HG03159 (cell line): Measurements from ENCODE around the gene ACOT8.
"Not testable (repeated sequence)": the region's sequence is repeated elsewhere in the genome, so short reads cannot be mapped to it uniquely, and the experiment has no call there.

Experiments used
- ATAC-seq: cut with Tn5 transposase; IDR thresholded peaks from one replicate; pipeline ENCODE4 v1.9.1; 2021; ENCODE audit warnings: mild to moderate bottlenecking, moderate library complexity; ENCODE audit not compliant: unreplicated experiment

The ACOT8 gene

DNA sequence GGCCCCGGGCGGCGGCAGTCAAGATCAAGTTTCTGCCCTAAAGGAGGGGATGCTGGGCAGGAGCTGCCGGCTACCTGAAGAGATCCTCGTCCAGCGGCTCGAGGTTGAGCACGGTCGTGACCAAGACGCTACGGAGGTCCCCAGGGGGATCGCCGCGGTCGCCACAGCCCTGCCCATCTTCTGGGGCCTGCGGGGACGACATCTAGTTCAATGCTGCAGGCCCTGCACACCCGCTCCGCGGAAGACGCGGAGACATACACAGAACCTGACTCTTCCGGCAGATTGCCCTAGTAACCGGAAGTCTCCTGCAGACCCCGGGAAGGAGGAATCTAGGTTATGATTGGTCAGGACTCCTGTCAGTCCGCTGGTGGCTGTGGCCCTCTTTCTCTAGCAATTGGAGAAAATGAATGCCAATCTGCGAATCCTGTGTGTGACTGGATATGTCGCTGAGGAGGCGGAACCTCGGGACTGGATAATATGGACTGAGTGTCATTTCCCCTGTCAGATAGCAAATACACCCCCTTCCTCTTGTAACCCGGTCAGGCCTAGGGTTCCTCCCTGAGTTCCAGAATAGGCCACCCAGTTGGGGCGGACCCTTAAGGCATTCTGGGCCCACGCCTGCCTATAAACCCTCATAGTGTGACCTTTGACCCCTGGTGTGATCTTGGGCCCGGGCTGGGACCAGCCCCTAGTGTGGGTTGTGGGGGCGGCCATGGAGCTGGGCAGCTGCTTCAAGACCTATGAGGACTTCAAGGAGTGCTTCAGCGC, at the start of gene ACOT8, which contains the start of gene ZSWIM3:
Gene ACOT8 (minus strand): TSS at position 279 of the 768 bp plus-strand sequence. CDS start 77 bp downstream, at position 202.
Gene ZSWIM3 (plus strand): TSS at position 501 of the 768 bp plus-strand sequence. CDS start 212 bp downstream, at position 713.
- peak; percentile 95 for ATAC-seq

DNA sequence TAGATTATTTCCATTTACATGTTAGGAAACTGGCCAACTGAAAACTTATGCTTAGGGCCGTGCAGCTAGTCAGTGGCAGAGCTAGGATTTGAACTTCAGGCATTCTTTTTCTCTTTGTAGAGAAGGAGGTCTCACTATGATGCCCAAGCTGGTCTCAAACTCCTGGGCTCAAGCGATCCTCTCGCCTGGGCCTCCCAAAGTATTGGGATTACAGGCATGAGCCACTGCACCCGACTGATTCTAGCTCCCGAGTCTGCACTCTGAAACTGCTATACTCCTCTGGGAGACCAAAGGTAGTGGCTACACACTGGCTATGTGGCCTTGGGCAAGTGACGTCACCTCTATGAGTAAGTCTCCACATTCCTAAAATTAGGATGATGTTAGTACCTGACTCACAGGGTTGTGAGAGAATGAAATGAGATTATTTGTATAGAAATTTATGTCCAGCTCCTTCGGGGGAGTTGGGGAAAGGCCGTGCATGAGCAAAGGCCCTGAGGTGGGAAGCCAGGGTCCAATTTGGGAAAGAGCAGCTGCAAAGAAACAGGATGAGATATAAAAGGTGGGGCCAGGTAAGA, 48.4 kb upstream of the ACOT8 start:
- no peak for ATAC-seq

DNA sequence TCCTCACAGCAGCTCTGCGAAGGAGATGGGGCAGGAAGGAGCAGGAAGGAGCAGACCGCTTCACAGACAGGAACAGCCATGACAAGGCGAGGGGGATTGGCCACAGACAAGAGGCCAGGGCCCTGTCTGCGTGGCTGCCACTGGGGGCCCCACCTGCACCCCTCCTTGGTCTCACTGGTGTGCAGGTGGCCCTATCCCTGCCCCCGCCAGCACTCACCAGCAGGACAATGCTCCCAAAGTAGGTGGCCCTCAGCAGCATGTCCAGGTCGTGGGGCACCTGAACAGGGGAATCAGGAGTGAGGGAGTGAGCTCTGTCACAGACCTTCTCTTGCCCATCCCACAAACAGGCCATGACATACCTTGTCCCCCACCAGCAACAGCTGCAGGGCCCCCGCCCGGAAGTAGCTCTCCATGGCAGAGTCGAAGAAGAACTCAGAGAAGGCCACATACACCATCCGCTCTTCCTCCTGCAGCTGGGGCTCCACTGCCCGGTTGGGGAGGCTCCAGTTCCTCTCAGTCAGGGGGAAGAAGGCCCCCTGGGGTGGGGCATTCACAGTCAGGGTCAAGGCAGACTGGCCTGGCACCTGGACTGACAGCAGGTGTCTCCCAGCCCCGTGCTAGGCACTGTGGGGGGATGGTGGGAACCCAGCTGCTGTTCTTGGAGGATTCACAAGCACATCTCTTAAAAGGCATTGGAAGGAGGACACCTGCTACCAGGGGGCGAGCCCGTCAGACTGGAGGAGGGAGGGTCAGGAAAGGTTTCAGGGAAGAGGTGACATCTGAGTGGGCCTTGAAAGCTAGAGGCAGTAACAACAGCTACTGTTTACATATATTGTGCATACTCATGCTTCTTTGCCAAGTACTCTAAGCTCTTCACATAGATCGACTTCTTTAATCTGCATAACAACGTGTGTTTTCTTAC, 47.7 kb upstream of the ACOT8 start:
- ATAC-seq = no peak

GRCh38 chr20:45902199-45902701, 45.1 kb upstream of the ACOT8 start:
- no peak for ATAC-seq

- ATAC-seq = not testable (repeated sequence)
Observed at GRCh38 chr20:45901332-45901731, 44.1 kb upstream of the ACOT8 start.

- ATAC-seq = no peak
Observed at GRCh38 chr20:45899046-45899835, 42.0 kb upstream of the ACOT8 start.

DNA sequence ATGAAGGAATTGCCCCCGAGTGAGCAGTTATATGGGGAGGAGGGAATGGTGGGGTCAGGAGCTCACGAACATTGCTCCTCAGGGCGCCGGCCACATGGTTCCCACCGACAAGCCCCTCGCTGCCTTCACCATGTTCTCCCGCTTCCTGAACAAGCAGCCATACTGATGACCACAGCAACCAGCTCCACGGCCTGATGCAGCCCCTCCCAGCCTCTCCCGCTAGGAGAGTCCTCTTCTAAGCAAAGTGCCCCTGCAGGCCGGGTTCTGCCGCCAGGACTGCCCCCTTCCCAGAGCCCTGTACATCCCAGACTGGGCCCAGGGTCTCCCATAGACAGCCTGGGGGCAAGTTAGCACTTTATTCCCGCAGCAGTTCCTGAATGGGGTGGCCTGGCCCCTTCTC, 41.1 kb upstream of the ACOT8 start:
- ATAC-seq = no peak

DNA sequence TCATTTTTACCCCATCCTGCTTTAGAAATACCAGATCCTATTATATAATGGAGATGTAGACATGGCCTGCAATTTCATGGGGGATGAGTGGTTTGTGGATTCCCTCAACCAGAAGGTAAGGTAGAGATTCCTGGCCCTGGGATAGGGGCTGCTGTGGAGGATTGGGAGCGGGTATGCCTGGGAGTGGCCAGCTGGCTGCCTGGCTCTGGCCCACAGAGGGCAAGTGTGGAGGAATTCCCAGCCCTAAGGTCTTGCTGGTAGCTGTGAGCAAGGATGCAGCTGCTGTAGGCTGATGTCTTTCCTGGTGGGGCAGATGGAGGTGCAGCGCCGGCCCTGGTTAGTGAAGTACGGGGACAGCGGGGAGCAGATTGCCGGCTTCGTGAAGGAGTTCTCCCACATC, 40.5 kb upstream of the ACOT8 start:
- no peak for ATAC-seq

DNA sequence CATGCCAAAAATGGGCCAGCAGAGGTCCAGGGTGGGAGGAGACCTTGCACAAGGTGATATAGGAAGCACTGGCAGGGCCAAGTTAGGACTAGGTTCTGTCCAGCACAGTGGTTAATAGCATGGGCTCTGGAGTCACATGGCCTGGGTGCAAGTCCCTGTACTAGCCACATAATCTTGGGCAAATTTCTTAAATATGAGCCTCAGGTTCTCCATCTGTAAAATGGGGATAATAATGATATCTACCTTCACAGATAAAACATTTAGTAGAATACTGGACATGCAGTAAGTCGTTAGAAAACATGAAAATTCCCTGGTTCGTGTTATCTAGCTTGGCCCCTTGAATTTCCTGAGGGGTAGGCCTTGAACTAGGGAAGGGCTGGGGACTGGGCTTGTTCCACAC, 40.1 kb upstream of the ACOT8 start:
- ATAC-seq = no peak

DNA sequence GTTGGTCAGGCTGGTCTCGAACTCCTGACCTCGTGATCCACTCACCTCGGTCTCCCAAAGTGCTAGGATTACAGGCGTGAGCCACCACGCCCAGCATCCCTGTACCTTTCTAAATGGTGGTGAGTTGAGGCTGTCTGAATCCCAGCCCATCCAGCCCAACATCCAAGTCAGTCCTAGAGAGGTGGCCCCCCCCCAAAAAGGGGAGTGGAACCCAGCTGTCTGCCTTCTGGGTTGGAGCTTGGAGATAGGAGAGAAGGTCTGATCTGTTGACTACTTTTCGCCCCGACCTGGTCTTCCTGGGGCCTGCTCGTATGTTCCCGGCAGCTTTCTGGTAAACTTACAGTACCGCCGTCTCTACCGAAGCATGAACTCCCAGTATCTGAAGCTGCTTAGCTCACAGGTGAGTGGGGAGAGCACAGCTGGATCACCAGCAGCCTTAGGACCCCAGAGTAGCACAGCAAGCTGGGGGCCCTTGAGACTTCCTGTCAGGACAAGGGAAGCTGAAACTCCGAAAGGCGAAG, 39.5 kb upstream of the ACOT8 start:
- ATAC-seq = no peak

GRCh38 chr20:45894797-45895196, 37.6 kb upstream of the ACOT8 start:
- ATAC-seq = no peak

DNA sequence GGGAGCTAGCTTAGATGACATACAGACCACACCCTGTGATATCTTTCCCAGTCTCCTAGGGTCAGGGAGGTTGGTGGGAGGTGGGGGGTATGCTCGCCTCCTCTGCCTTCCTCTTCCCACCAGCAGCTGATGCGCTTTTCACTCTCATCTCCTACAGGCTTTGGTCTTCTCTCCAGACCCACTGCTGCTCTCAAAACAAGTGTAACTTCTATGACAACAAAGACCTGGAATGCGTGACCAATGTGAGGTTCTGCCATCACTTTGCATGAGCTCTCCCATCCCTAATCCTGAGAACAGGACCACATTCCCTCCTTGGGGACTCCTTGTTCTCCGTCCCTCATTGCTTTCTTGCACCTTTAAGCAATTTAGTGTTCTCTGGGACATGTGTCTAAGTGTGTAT, 36.6 kb upstream of the ACOT8 start:
- ATAC-seq = no peak

- ATAC-seq = no peak
Observed at GRCh38 chr20:45892828-45893500, 35.8 kb upstream of the ACOT8 start.

DNA sequence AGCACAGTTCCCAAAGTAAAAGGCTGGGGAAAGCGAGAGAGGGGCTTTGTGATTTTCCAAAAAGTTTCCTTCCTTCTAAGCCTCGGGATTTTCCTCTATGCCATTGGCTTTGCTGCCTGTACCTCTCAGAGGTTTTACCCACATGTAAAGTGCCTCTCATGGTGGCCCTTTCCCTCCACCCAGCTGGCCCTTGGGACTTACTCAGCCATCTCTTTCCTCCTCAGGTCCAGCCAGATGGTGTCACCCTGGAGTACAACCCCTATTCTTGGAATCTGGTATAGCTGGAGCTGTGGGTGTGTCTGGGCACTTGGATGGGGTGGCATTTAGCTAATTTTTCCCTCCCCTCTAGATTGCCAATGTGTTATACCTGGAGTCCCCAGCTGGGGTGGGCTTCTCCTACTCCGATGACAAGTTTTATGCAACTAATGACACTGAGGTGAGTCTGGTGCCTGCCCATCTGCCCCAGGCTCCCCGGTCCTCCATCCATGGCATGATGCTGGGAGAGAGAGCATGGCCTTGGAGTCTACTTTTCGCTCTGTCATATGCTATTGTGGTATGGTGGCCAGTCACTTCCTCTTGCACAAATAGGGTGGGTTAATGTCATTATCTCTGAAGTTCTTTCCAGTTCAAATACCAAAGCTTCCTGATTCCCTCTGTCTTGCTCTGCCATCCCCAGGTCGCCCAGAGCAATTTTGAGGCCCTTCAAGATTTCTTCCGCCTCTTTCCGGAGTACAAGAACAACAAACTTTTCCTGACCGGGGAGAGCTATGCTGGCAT, 35.0 kb upstream of the ACOT8 start:
- ATAC-seq = no peak

- ATAC-seq = peak; percentile 70
Observed at GRCh38 chr20:45890985-45891983, 34.1 kb upstream of the ACOT8 start, which contains the start of the genes CTSA and NEURL2. Gene CTSA, plus strand, starts transcription at chr20:45891335. Its CDS starts 234 bp downstream, at chr20:45891569. Gene NEURL2, minus strand, starts transcription at chr20:45891208. Its CDS starts 217 bp downstream, at chr20:45890991.

- ATAC-seq = peak; percentile 24
Observed at GRCh38 chr20:45890077-45890984, 33.1 kb upstream of the ACOT8 start.
